Activated naive CD4-positive, alpha-beta T cell treated with anti-CD3 and anti-CD28 coated beads for 36 hours (primary cell): ENCODE data around the gene TUBGCP3. TPM values are rescaled to one million over a fixed set of nuclear protein-coding genes. Genes with fewer than 3 reads are reported as not detected.
"Not testable (repeated sequence)": the region's sequence is repeated elsewhere in the genome, so short reads cannot be mapped to it uniquely, and the experiment has no call there.

ENCODE experiments used
- CTCF ChIA-PET: fragments of 350-600 bp; sonication (Branson Sonifier 250); formaldehyde crosslinking; loops from one replicate; lab custom pipeline; 2021; ENCODE audit warnings: antibody characterized with exemption; lab: Charles Lee
- DNase-seq: peaks from one replicate; pipeline ENCODE4 v3.0.0-alpha.2; 2020
- H3K27ac Mint-ChIP-seq: one replicate; pipeline ENCODE4 v1.8.0; 2021; ENCODE audit warnings: mild to moderate bottlenecking, mixed read lengths
- H3K27me3 Mint-ChIP-seq: one replicate; pipeline ENCODE4 v1.8.0; 2021; ENCODE audit warnings: low read depth, mixed read lengths
- H3K36me3 Mint-ChIP-seq: one replicate; pipeline ENCODE4 v1.8.0; 2021; ENCODE audit warnings: low read depth, mixed read lengths
- H3K4me1 Mint-ChIP-seq: one replicate; pipeline ENCODE4 v1.8.0; 2021; ENCODE audit warnings: low read depth, mixed read lengths
- H3K4me3 Mint-ChIP-seq: one replicate; pipeline ENCODE4 v1.8.0; 2021; ENCODE audit warnings: mild to moderate bottlenecking, moderate library complexity, mixed read lengths
- H3K9me3 Mint-ChIP-seq: one replicate; pipeline ENCODE4 v1.8.0; 2021; ENCODE audit warnings: mixed read lengths
- intact Hi-C: fragments of 100-400 bp; cut with micrococcal nuclease; formaldehyde crosslinking; loops from one replicate; pipeline ENCODE4 v1.15.1; 2023
- total RNA-seq, 2 experiments: library from RNA; stranded (reverse); gene quantifications; one replicate each; pipeline ENCODE4 v1.2.3, GENCODE V29; 2021

TUBGCP3 gene
- 10 to 100 TPM; 87.5 to 88.3 TPM for total RNA-seq

- peak; percentile 85 for DNase-seq
- Mint-ChIP-seq H3K27me3 (no peaks in the 10 kb centered on the region), H3K36me3 (peaks cover 17% of the 10 kb centered on the region), H3K4me3 (peak within 1 kb of the TSS; percentile 96), H3K9me3 (no peaks in the 10 kb centered on the region), H3K4me1 (peaks cover 42% of the 10 kb centered on the region), H3K27ac (peak within 1 kb of the TSS; percentile 95)
- CTCF ChIA-PET, result interaction anchor here (2.6 kb wide), 1 partner anchor 18 kb away, joined by 30 read pairs; no protein-coding TSS in a partner anchor
- intact Hi-C loops, result loop anchor here (1.0 to 10.0 kb wide), 5 partner anchors 51 to 1873 kb away; partner anchors contain the start of gene ANKRD10
These were observed at the start of gene TUBGCP3 for GRCh38 chr13:112587764-112588489. TSS of gene TUBGCP3 (minus strand) at chr13:112588153. CDS start at chr13:112587980, 173 bp downstream.

- Mint-ChIP-seq H3K27ac (no peak overlapping the region), H3K9me3 (no peaks in the 10 kb centered on the region), H3K27me3 (peaks cover 19% of the 10 kb centered on the region), H3K4me1 (peaks cover 5% of the 10 kb centered on the region), H3K36me3 (no peaks in the 10 kb centered on the region), H3K4me3 (no peak overlapping the region)
- intact Hi-C loops, result loop anchor here (5.0 kb wide), 1 partner anchor 255 kb away; no protein-coding TSS in a partner anchor
- no peak for DNase-seq
- CTCF ChIA-PET, result interaction anchor here (4.3 kb wide), 1 partner anchor 237 kb away, joined by 48 read pairs; no protein-coding TSS in a partner anchor
These were observed 49.3 kb upstream of the TUBGCP3 start for GRCh38 chr13:112637017-112637801.

- CTCF ChIA-PET, result no interaction called here
- no peak overlapping the region for H3K4me3 Mint-ChIP-seq
- no peaks in the 10 kb centered on the region for H3K36me3 Mint-ChIP-seq
- H3K27me3 Mint-ChIP-seq, result peaks cover 19% of the 10 kb centered on the region
- peaks cover 5% of the 10 kb centered on the region for H3K4me1 Mint-ChIP-seq
- intact Hi-C loops, result loop anchor here (5.0 kb wide), 1 partner anchor 256 kb away; no protein-coding TSS in a partner anchor
- H3K27ac Mint-ChIP-seq, result no peak overlapping the region
- no peaks in the 10 kb centered on the region for H3K9me3 Mint-ChIP-seq
- no peak for DNase-seq
These were observed 48.5 kb upstream of the TUBGCP3 start for GRCh38 chr13:112636401-112636975.

GRCh38 chr13:112635323-112635722 lies 47.4 kb upstream of the TUBGCP3 start:
- no peak overlapping the region for H3K27ac Mint-ChIP-seq
- H3K36me3 Mint-ChIP-seq, result no peaks in the 10 kb centered on the region
- CTCF ChIA-PET, result no interaction called here
- intact Hi-C loops, result loop anchor here (5.0 kb wide), 1 partner anchor 257 kb away; no protein-coding TSS in a partner anchor
- H3K4me1 Mint-ChIP-seq, result peaks cover 3% of the 10 kb centered on the region
- H3K4me3 Mint-ChIP-seq, result no peak overlapping the region
- H3K9me3 Mint-ChIP-seq, result no peaks in the 10 kb centered on the region
- no peak for DNase-seq
- peaks cover 16% of the 10 kb centered on the region for H3K27me3 Mint-ChIP-seq

- Mint-ChIP-seq H3K27me3 (peaks cover 8% of the 10 kb centered on the region), H3K9me3 (no peaks in the 10 kb centered on the region), H3K4me1 (peaks cover 1% of the 10 kb centered on the region), H3K27ac (no peak overlapping the region), H3K4me3 (no peak overlapping the region), H3K36me3 (no peaks in the 10 kb centered on the region)
- no peak for DNase-seq
- intact Hi-C loops, result no loop called here
- CTCF ChIA-PET, result no interaction called here
These were observed 46.1 kb upstream of the TUBGCP3 start for GRCh38 chr13:112634102-112634501.

GRCh38 chr13:112630226-112630625 lies 42.3 kb upstream of the TUBGCP3 start:
- H3K4me3 Mint-ChIP-seq, H3K27me3 Mint-ChIP-seq, DNase-seq, CTCF ChIA-PET, H3K27ac Mint-ChIP-seq, H3K9me3 Mint-ChIP-seq, intact Hi-C loops, H3K4me1 Mint-ChIP-seq, H3K36me3 Mint-ChIP-seq: not testable (repeated sequence)

GRCh38 chr13:112629161-112629560 lies 41.2 kb upstream of the TUBGCP3 start:
- Mint-ChIP-seq H3K27ac (no peak overlapping the region), H3K9me3 (no peaks in the 10 kb centered on the region), H3K4me1 (no peaks in the 10 kb centered on the region), H3K36me3 (no peaks in the 10 kb centered on the region), H3K27me3 (no peaks in the 10 kb centered on the region), H3K4me3 (no peak overlapping the region)
- no peak for DNase-seq
- intact Hi-C loops, result no loop called here
- CTCF ChIA-PET, result no interaction called here

- H3K27ac Mint-ChIP-seq, H3K27me3 Mint-ChIP-seq, H3K9me3 Mint-ChIP-seq, H3K4me1 Mint-ChIP-seq, DNase-seq, intact Hi-C loops, H3K36me3 Mint-ChIP-seq, H3K4me3 Mint-ChIP-seq: not testable (repeated sequence)
- CTCF ChIA-PET, result interaction anchor here (1.3 kb wide), 1 partner anchor 21 kb away, joined by 3 read pairs; no protein-coding TSS in a partner anchor
These were observed 39.7 kb upstream of the TUBGCP3 start for GRCh38 chr13:112627613-112628012.

GRCh38 chr13:112627161-112627560 lies 39.2 kb upstream of the TUBGCP3 start:
- no peak overlapping the region for H3K4me3 Mint-ChIP-seq
- intact Hi-C loops, result no loop called here
- H3K9me3 Mint-ChIP-seq, result no peaks in the 10 kb centered on the region
- CTCF ChIA-PET, result interaction anchor here (1.3 kb wide), 1 partner anchor 20 kb away, joined by 3 read pairs; no protein-coding TSS in a partner anchor
- no peaks in the 10 kb centered on the region for H3K27me3 Mint-ChIP-seq
- no peaks in the 10 kb centered on the region for H3K36me3 Mint-ChIP-seq
- H3K4me1 Mint-ChIP-seq, result no peaks in the 10 kb centered on the region
- no peak for DNase-seq
- no peak overlapping the region for H3K27ac Mint-ChIP-seq

- H3K36me3 Mint-ChIP-seq, result no peaks in the 10 kb centered on the region
- no peak overlapping the region for H3K27ac Mint-ChIP-seq
- CTCF ChIA-PET, result interaction anchor here (1.3 kb wide), 1 partner anchor 20 kb away, joined by 3 read pairs; no protein-coding TSS in a partner anchor
These were observed 38.8 kb upstream of the TUBGCP3 start for GRCh38 chr13:112626761-112627160.

GRCh38 chr13:112626124-112626523 lies 38.2 kb upstream of the TUBGCP3 start:
- intact Hi-C loops, result no loop called here
- H3K4me1 Mint-ChIP-seq, result no peaks in the 10 kb centered on the region
- H3K4me3 Mint-ChIP-seq, result no peak overlapping the region
- H3K27me3 Mint-ChIP-seq, result no peaks in the 10 kb centered on the region
- H3K36me3 Mint-ChIP-seq, result no peaks in the 10 kb centered on the region
- no peak for DNase-seq
- no peaks in the 10 kb centered on the region for H3K9me3 Mint-ChIP-seq
- CTCF ChIA-PET, result no interaction called here
- H3K27ac Mint-ChIP-seq, result no peak overlapping the region

More at GRCh38 chr13:112626761-112627160, 38.8 kb upstream of the TUBGCP3 start:
- H3K9me3 Mint-ChIP-seq, result no peaks in the 10 kb centered on the region
- DNase-seq, result no peak
- no peak overlapping the region for H3K4me3 Mint-ChIP-seq
- no peaks in the 10 kb centered on the region for H3K27me3 Mint-ChIP-seq
- intact Hi-C loops, result no loop called here
- H3K4me1 Mint-ChIP-seq, result no peaks in the 10 kb centered on the region

GRCh38 chr13:112625698-112626097 lies 37.7 kb upstream of the TUBGCP3 start:
- CTCF ChIA-PET, result no interaction called here
- no peak for DNase-seq
- H3K4me3 Mint-ChIP-seq, result no peak overlapping the region
- no peaks in the 10 kb centered on the region for H3K36me3 Mint-ChIP-seq
- intact Hi-C loops, result no loop called here
- no peaks in the 10 kb centered on the region for H3K9me3 Mint-ChIP-seq
- H3K27me3 Mint-ChIP-seq, result no peaks in the 10 kb centered on the region
- H3K4me1 Mint-ChIP-seq, result no peaks in the 10 kb centered on the region
- H3K27ac Mint-ChIP-seq, result no peak overlapping the region
